Sigmoid colon (tissue), 4 donors: ENCODE results near the gene CBR3.

Experiments
- POLR2A ChIP-seq, 2 donors: fragments of 450-650 bp; IDR thresholded peaks; one replicate each; pipeline ENCODE4 v1.6.1; 2016; ENCODE audit warnings: antibody characterized with exemption in 2 of 2, mild to moderate bottlenecking in 2 of 2, moderate library complexity in 2 of 2
- POLR2AphosphoS5 ChIP-seq, 4 donors: sonication (generic); formaldehyde crosslinking; IDR thresholded peaks; one replicate each; pipeline ENCODE4 v1.6.1; 2017; ENCODE audit warnings: antibody characterized with exemption in 4 of 4

DNA sequence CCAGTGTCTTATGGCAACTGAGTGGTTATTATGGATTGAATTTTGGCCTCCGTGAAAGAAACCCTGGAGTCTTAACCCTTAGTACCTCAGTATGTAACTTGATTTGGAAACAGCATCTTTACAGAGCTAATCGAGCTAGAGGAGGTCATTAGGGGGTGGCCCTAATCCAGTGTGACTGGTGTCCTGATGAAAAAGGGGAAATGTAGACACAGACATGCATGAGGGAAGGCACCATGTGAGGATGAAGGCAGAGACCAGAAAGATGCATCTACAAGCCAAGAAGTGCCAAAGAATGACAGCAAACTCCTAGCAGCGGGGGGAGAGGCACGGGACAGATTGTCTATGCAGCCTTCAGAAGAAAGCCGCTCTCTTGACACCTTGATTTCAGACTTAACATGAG, 36.5 kb downstream of the CBR3 start:
- no peak for TF ChIP-seq POLR2AphosphoS5 (IDR thresholded peaks at IDR 0.05)
- TF ChIP-seq POLR2A (IDR thresholded peaks at IDR 0.05), result no peak
